ENCODE results near the gene EBF3.

The EBF3 gene

GRCh38 chr10:129935867-129936152 is 28.3 kb downstream of the EBF3 start:
- no peaks in the 10 kb centered on the region for H3K36me3 Mint-ChIP-seq
- H3K27ac Mint-ChIP-seq, result no peak overlapping the region
- no peaks in the 10 kb centered on the region for H3K9me3 Mint-ChIP-seq (ENCODE audit: low read depth)
- no peak overlapping the region for H3K4me3 Mint-ChIP-seq
- no peaks in the 10 kb centered on the region for H3K4me1 Mint-ChIP-seq (ENCODE audit: low read depth)
- peaks cover 1% of the 10 kb centered on the region for H3K27me3 Mint-ChIP-seq

- H3K36me3 Mint-ChIP-seq, result no peaks in the 10 kb centered on the region
- H3K27ac Mint-ChIP-seq, result no peak overlapping the region
- H3K4me3 Mint-ChIP-seq, result no peak overlapping the region
- no peaks in the 10 kb centered on the region for H3K4me1 Mint-ChIP-seq (ENCODE audit: low read depth)
- H3K9me3 Mint-ChIP-seq (ENCODE audit: low read depth), result no peaks in the 10 kb centered on the region
- peaks cover 1% of the 10 kb centered on the region for H3K27me3 Mint-ChIP-seq
These were observed 28.8 kb downstream of the EBF3 start for GRCh38 chr10:129935102-129935866.

GRCh38 chr10:129934196-129934925 is 29.7 kb downstream of the EBF3 start:
- Mint-ChIP-seq H3K9me3 (ENCODE audit: low read depth) (no peaks in the 10 kb centered on the region), H3K27me3 (no peaks in the 10 kb centered on the region), H3K4me1 (ENCODE audit: low read depth) (no peaks in the 10 kb centered on the region), H3K36me3 (no peaks in the 10 kb centered on the region), H3K4me3 (no peak overlapping the region), H3K27ac (no peak overlapping the region)

DNA sequence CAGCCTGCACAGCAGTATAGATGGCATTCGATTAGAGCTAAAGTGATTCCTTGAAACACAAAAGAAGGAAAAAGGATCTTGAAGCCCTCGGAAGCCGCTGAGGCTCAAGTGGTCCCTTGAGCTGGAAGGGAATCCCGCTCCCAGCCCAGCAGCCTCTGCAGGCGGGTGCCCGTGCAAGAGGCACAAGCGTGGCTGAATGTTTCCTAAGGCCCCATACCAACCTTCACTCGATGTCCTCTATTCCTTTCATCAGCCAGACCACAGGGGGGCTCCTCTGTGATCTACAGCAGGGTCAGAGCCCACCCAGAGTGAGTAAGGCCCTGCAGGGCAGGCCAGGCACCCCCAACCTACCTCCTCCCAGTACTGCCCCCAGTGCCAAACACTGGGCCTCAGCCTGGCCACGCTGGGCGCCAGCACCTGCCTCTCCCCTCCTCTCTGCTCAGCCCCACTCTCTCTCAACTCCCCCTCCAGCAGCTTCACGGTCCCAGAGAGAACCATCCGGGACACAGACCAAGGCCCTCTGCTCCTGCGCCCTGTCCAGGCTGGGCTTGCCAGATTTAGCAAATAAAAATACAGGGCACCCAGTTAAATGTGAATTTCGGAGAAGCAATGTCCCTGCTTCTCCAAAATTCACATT is 30.5 kb downstream of the EBF3 start:
- Mint-ChIP-seq H3K4me1 (ENCODE audit: low read depth) (no peaks in the 10 kb centered on the region), H3K4me3 (no peak overlapping the region), H3K9me3 (ENCODE audit: low read depth) (no peaks in the 10 kb centered on the region), H3K27me3 (no peaks in the 10 kb centered on the region), H3K36me3 (no peaks in the 10 kb centered on the region), H3K27ac (no peak overlapping the region)

GRCh38 chr10:129932751-129933433 is 31.2 kb downstream of the EBF3 start:
- no peak overlapping the region for H3K4me3 Mint-ChIP-seq
- H3K9me3 Mint-ChIP-seq (ENCODE audit: low read depth), result no peaks in the 10 kb centered on the region
- H3K36me3 Mint-ChIP-seq, result no peaks in the 10 kb centered on the region
- H3K27me3 Mint-ChIP-seq, result no peaks in the 10 kb centered on the region
- H3K27ac Mint-ChIP-seq, result no peak overlapping the region
- H3K4me1 Mint-ChIP-seq (ENCODE audit: low read depth), result no peaks in the 10 kb centered on the region

- Mint-ChIP-seq H3K4me3 (no peak overlapping the region), H3K9me3 (ENCODE audit: low read depth) (no peaks in the 10 kb centered on the region), H3K4me1 (ENCODE audit: low read depth) (no peaks in the 10 kb centered on the region), H3K27ac (no peak overlapping the region), H3K36me3 (no peaks in the 10 kb centered on the region), H3K27me3 (no peaks in the 10 kb centered on the region)
These were observed 31.9 kb downstream of the EBF3 start for GRCh38 chr10:129932182-129932581.

DNA sequence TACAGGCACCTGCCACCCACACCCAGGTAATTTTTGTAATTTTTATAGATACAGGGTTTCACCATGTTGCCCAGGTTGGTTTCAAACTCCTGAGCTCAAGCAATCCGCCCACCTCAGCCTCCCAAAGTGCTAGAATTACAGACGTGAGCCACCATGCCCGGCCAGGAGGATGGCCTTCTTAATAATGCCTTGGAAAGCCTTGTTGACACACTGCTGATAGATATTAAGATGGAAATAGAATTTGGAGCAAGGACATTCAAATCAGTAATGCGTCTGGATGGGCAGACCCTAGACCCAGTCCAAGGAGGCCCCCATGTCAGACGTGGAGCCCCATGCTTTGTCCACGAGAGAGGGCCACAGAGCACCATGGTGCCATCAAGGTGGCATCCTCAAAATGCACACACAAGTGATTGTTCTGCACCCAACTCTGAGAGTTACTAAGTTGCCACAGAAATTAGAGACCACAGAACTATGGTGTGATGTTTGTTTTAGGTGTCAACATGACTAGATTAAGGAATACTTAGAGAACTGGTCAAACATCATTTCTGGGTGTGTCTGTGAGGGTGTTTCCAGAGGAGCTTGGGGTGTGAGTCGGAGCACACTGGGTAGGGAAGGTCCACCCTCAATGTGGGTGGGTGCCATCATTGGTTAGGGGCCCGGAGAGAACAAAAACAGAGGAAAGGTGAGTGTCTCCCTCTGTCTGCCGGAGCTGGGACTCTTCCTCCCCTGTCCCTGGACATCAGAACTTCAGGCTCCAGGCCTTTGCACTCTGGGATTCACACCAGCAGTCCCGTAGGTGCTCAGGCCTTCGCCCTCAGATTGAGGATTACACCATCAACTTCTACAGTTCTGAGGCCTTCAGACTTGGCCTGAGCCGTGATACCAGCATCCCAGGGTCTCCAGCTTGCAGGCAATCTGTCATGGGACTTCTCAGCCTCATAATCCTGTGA is 34.5 kb downstream of the EBF3 start:
- Mint-ChIP-seq H3K4me3 (no peak overlapping the region), H3K4me1 (ENCODE audit: low read depth) (no peaks in the 10 kb centered on the region), H3K9me3 (ENCODE audit: low read depth) (no peaks in the 10 kb centered on the region), H3K27ac (no peak overlapping the region), H3K36me3 (no peaks in the 10 kb centered on the region), H3K27me3 (no peaks in the 10 kb centered on the region)

- Mint-ChIP-seq H3K9me3 (ENCODE audit: low read depth) (no peaks in the 10 kb centered on the region), H3K27me3 (no peaks in the 10 kb centered on the region), H3K4me1 (ENCODE audit: low read depth) (no peaks in the 10 kb centered on the region), H3K36me3 (no peaks in the 10 kb centered on the region), H3K27ac (no peak overlapping the region), H3K4me3 (no peak overlapping the region)
These were observed 36.5 kb downstream of the EBF3 start for GRCh38 chr10:129927351-129928120.

GRCh38 chr10:129926066-129927055 is 37.7 kb downstream of the EBF3 start:
- H3K9me3 Mint-ChIP-seq (ENCODE audit: low read depth), result no peaks in the 10 kb centered on the region
- no peaks in the 10 kb centered on the region for H3K27me3 Mint-ChIP-seq
- H3K27ac Mint-ChIP-seq, result no peak overlapping the region

DNA sequence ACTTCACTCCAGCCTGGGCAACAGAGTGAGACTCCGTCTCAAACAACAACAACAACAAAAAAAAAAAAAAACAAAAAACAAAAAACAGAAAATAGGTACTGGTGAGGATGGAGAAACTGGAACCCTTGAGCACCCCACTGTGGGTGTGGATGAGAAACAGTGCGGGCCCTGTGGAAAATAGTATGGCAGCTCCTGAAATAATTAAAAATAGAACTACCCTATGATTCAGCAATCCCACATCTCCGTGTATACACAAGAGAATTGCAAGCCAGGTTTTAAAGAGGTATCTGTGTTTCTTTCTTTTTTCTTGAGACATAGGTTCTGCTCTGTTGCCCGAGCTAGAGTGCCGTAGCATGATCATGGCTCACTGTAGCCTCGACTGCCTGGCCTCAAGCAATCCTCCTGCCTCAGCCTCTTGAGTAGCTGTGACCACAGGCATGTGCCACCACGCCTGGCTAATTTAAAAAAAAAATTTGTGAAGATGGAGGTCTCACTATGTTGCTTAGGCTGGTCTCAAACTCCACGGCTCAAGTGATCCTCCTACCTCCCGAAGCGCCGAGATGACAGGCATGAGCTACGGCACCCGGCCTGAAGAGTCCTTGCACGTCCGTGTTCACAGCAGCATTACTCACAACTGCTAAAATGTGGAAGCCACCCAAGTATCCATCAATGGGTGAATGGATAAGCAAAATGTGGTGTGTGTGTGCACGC is 39.5 kb downstream of the EBF3 start:
- Mint-ChIP-seq H3K36me3 (no peaks in the 10 kb centered on the region), H3K4me3 (no peak overlapping the region), H3K27me3 (no peaks in the 10 kb centered on the region), H3K9me3 (ENCODE audit: low read depth) (no peaks in the 10 kb centered on the region), H3K27ac (no peak overlapping the region), H3K4me1 (ENCODE audit: low read depth) (no peaks in the 10 kb centered on the region)

More at GRCh38 chr10:129926066-129927055, 37.7 kb downstream of the EBF3 start:
- Mint-ChIP-seq H3K36me3 (no peaks in the 10 kb centered on the region), H3K4me1 (ENCODE audit: low read depth) (no peaks in the 10 kb centered on the region), H3K4me3 (no peak overlapping the region)

DNA sequence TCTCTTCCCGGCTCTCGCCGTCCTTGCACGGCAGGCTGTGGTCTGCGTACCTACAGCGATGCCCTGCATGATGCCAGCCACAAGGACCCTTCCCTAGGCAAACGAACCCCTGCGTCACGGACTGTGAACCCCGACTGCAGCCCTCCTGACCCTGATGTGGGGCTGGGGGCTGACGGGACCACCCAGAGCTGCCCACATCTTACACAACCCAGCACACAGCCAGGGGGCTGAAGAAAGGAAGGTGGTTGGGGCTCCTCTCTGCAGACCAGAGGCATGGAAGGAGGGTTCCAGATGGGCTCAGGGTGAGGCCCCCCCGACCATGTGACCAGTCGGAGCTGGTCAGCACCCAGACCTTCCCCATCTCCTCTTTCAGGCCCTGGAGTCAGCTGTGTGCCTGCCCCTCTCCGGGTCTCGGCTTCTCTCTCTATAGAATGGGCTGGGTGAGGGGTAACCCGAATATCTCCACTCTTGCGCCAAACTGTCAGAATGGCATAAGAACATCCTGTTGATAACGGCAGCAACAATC is 41.4 kb downstream of the EBF3 start:
- H3K27me3 Mint-ChIP-seq, result no peaks in the 10 kb centered on the region
- H3K4me1 Mint-ChIP-seq (ENCODE audit: low read depth), result no peaks in the 10 kb centered on the region

More for the DNA sequence above, 41.4 kb downstream of the EBF3 start:
- Mint-ChIP-seq H3K27ac (no peak overlapping the region), H3K36me3 (no peaks in the 10 kb centered on the region), H3K4me3 (no peak overlapping the region), H3K9me3 (ENCODE audit: low read depth) (no peaks in the 10 kb centered on the region)
